ENCODE results near the gene SERPINA4. TPM values are rescaled to one million over a fixed set of nuclear protein-coding genes. Genes with fewer than 3 reads are reported as not detected.

The SERPINA4 gene, protein sequence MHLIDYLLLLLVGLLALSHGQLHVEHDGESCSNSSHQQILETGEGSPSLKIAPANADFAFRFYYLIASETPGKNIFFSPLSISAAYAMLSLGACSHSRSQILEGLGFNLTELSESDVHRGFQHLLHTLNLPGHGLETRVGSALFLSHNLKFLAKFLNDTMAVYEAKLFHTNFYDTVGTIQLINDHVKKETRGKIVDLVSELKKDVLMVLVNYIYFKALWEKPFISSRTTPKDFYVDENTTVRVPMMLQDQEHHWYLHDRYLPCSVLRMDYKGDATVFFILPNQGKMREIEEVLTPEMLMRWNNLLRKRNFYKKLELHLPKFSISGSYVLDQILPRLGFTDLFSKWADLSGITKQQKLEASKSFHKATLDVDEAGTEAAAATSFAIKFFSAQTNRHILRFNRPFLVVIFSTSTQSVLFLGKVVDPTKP
- total RNA-seq (2016; rRNA removed; fragmentation: Illumina TruSeq; extraction: Trizol), result 17.2 and 39.1 TPM in 2 replicates
- total RNA-seq (2016; cell fraction: cytosol; rRNA removed; fragmentation: Illumina TruSeq; extraction: Trizol; ENCODE audit: low read depth), result 5.1 and 5.2 TPM in 2 replicates
- total RNA-seq (2016; cell fraction: insoluble cytoplasmic fraction; rRNA removed; fragmentation: Illumina TruSeq; extraction: Trizol), result 18.0 and 38.7 TPM in 2 replicates
- 9.0 and 10.8 TPM in 2 replicates for total RNA-seq (2016; cell fraction: membrane; rRNA removed; fragmentation: Illumina TruSeq; extraction: Trizol)
- 31.1 and 34.0 TPM in 2 replicates for total RNA-seq (2016; cell fraction: nucleus; rRNA removed; fragmentation: Illumina TruSeq; extraction: Trizol)
- 57.8 and 82.7 TPM in 2 replicates for polyA plus RNA-seq (2011; rRNA removed)
- 51.9 and 68.1 TPM in 2 replicates for polyA plus RNA-seq (2011; cell fraction: cytosol; rRNA removed)
- 26.7 and 38.8 TPM in 2 replicates for polyA plus RNA-seq (2011; cell fraction: nucleus; rRNA removed)
- 39.8 and 51.8 TPM in 2 replicates for polyA plus RNA-seq (2012)
- polyA plus RNA-seq (2016; cell fraction: cytosol; fragmentation: Illumina TruSeq; extraction: Trizol; ENCODE audit: low read depth), result 4.5 and 5.5 TPM in 2 replicates
- 17.2 and 17.4 TPM in 2 replicates for polyA plus RNA-seq (2016; cell fraction: insoluble cytoplasmic fraction; fragmentation: Illumina TruSeq; extraction: Trizol; ENCODE audit: low read depth)
- polyA plus RNA-seq (2016; cell fraction: membrane; fragmentation: Illumina TruSeq; extraction: Trizol; ENCODE audit: low read depth), result 7.7 and 8.0 TPM in 2 replicates
- 48.5 and 50.8 TPM in 2 replicates for polyA plus RNA-seq (2016; cell fraction: nucleus; fragmentation: Illumina TruSeq; extraction: Trizol; ENCODE audit: insufficient read depth, low read depth)
- 48.7 TPM in 1 of 2 replicates, not detected in the other for polyA minus RNA-seq (2011; rRNA and poly(A)+ RNA removed; ENCODE audit: low replicate concordance)
- 12.7 and 23.3 TPM in 2 replicates for polyA minus RNA-seq (2011; cell fraction: cytosol; rRNA and poly(A)+ RNA removed)
- 13.5 and 19.5 TPM in 2 replicates for polyA minus RNA-seq (2011; cell fraction: nucleus; rRNA and poly(A)+ RNA removed)
- percentile 80 among the genes with signal in this experiment for Bru-seq, nascent RNA
- BruChase-seq, experiment 1, labeled RNA remaining after a 6-hour chase, result percentile 86 among the genes with signal in this experiment
- BruChase-seq, experiment 2, labeled RNA remaining after a 2-hour chase, result percentile 76 among the genes with signal in this experiment
- long read RNA-seq, experiment 1, transcript SERPINA4-202 (5 exons, 1,987 nt), result minor isoform, 7 of 86 reads
- long read RNA-seq, experiment 1, transcript SERPINA4-203 (5 exons, 2,012 nt), result major isoform, 55 of 86 reads
- long read RNA-seq, experiment 1, transcript SERPINA4-201 (5 exons, 1,784 nt), result minor isoform, 10 of 86 reads
- long read RNA-seq, experiment 1, partial matches to known transcripts, result 12 of 86 reads
- long read RNA-seq, experiment 1, other reads (novel, unspliced or antisense), result 2 of 86 reads
- long read RNA-seq, experiment 2, transcript SERPINA4-202 (5 exons, 1,987 nt), result minor isoform, 5 of 118 reads
- long read RNA-seq, experiment 2, transcript SERPINA4-203 (5 exons, 2,012 nt), result major isoform, 71 of 118 reads
- long read RNA-seq, experiment 2, transcript SERPINA4-201 (5 exons, 1,784 nt), result minor isoform, 7 of 118 reads
- long read RNA-seq, experiment 2, partial matches to known transcripts, result 32 of 118 reads
- long read RNA-seq, experiment 2, other reads (novel, unspliced or antisense), result 3 of 118 reads

DNA sequence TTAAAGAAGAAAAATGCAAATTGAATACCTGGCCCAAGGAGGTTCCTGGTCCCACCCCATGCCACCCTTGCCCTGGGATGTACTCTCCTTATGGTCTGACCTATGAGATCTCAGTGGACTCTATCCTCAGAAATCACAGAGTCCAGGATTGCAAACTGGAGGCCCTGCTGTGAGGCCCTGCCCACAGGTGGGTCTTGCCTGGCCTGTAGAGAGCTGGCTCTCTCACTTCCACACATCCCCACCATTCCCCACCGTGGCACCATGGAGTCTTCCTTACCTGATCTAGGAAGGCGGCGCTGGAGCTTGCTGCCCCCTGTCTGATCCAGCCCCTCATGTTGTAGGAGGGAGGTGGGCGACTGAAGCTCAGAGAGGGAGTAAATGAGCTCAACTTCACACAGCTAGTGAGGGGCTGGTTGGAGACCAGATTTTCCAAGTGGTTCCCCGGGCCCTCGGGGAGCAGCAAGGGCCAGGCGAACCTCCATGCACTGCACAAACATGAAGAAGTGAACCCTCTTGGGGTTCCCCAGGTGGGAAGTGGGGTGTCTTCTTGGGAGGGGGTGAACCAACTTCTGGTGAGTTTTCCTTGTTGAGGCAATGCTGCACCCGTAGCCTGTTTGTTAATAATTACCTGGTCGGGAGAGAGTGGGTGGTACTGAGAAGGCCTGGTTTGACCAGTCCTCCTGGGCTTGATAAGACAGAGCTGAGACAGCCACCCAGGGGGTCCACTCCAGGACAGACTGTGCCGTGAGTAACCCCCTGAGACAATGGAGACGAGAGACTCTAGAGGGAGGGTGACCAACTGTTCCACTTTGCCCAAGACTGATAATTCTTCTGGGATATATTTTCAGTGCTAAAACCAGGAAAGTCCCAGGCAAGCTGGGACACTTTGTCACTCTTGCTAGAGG lies at the start of gene SERPINA4:
TSS of gene SERPINA4 (plus strand) at position 692 of the 905 bp plus-strand sequence. CDS start 2,041 bp downstream, outside the sequence.
- DNase-seq (ENCODE audit: low spot score) (peak; percentile 50), ATAC-seq (peak; percentile 88), FAIRE-seq (peak; percentile 64)
- intact Hi-C loops (cut with micrococcal nuclease; ENCODE audit: unreplicated experiment) (loop anchor here (5.0 kb wide), 1 partner anchor 36 kb away; no protein-coding TSS in a partner anchor), in situ Hi-C loops (cut with HindIII; ENCODE audit: extremely low pct_ligation_motif_present, low pct_unique_long_range_greater_than_20kb) (no loop called here)
- ChIA-PET POLR2A (interaction anchor here (0.7 to 4.6 kb wide), 16 partner anchors 10 to 55 kb away, joined by 3 to 51 read pairs (median 4); partner anchors contain the start of genes SERPINA3 and SERPINA5), CTCF (ENCODE audit: low intra/inter-chr PET ratio, low total read pairs) (no interaction called here)
- no TSS peak for BruUV-seq (replicated peaks)
- Histone ChIP-seq H4K20me1 (ENCODE audit: insufficient read depth, low read length) (no peaks in the 10 kb centered on the region), H3K9me3 (ENCODE audit: low read length) (peaks cover 9% of the 10 kb centered on the region; the same call in 1 of the 2 replicates), H3K27me3 (ENCODE audit: control insufficient read depth in 1 of 2, insufficient read depth in 2 of 2, low read length in 2 of 2) (no peaks in the 10 kb centered on the region), H3K4me1 (ENCODE audit: insufficient read depth, low read length) (peaks cover 70% of the 10 kb centered on the region), H3K4me2 (ENCODE audit: low read depth, low read length) (peak within 1 kb of the TSS; percentile 79), H3K9ac (ENCODE audit: insufficient read depth, low read depth, low read length) (peak within 1 kb of the TSS; percentile 70), H2AFZ (ENCODE audit: low read length) (peak within 1 kb of the TSS; percentile 43), H3K36me3 (replicated peaks in 1 of 2; ENCODE audit: control insufficient read depth in 1 of 2, insufficient read depth in 2 of 2, low read length in 2 of 2) (no peaks in the 10 kb centered on the region), H3K4me3 (replicated peaks in 1 of 3; ENCODE audit: insufficient read depth in 1 of 3, low read depth in 2 of 3, low read length in 3 of 3) (peak within 1 kb of the TSS; percentile 52 to 63 (median 57)), H3K27ac (ENCODE audit: extremely low read length, insufficient read depth, low read length) (peak within 1 kb of the TSS; percentile 53), H3K79me2 (ENCODE audit: insufficient read depth, low read length) (peaks cover 3% of the 10 kb centered on the region)
- 17% methylated on average over 11 of the region's 11 CpGs for WGBS (ENCODE audit: low lambda C conversion rate)
- TF ChIP-seq ZNF564 (CRISPR knock-in tag; IDR thresholded peaks at IDR 0.05) (0 out of 2 replicates have a peak, but pooled peaks have one; percentile 30), KDM6A (CRISPR knock-in tag; IDR thresholded peaks at IDR 0.05; ENCODE audit: low read depth) (no peak), SMARCC2 (IDR thresholded peaks at IDR 0.05) (no peak), ZKSCAN1 (IDR thresholded peaks at IDR 0.05; ENCODE audit: low read length) (no peak), PCBP1 (IDR thresholded peaks at IDR 0.05; ENCODE audit: borderline replicate concordance, low read depth, low read length) (no peak), ZNF563 (CRISPR knock-in tag; IDR thresholded peaks at IDR 0.05) (no peak)
- TF ChIP-seq, protein P1, sequence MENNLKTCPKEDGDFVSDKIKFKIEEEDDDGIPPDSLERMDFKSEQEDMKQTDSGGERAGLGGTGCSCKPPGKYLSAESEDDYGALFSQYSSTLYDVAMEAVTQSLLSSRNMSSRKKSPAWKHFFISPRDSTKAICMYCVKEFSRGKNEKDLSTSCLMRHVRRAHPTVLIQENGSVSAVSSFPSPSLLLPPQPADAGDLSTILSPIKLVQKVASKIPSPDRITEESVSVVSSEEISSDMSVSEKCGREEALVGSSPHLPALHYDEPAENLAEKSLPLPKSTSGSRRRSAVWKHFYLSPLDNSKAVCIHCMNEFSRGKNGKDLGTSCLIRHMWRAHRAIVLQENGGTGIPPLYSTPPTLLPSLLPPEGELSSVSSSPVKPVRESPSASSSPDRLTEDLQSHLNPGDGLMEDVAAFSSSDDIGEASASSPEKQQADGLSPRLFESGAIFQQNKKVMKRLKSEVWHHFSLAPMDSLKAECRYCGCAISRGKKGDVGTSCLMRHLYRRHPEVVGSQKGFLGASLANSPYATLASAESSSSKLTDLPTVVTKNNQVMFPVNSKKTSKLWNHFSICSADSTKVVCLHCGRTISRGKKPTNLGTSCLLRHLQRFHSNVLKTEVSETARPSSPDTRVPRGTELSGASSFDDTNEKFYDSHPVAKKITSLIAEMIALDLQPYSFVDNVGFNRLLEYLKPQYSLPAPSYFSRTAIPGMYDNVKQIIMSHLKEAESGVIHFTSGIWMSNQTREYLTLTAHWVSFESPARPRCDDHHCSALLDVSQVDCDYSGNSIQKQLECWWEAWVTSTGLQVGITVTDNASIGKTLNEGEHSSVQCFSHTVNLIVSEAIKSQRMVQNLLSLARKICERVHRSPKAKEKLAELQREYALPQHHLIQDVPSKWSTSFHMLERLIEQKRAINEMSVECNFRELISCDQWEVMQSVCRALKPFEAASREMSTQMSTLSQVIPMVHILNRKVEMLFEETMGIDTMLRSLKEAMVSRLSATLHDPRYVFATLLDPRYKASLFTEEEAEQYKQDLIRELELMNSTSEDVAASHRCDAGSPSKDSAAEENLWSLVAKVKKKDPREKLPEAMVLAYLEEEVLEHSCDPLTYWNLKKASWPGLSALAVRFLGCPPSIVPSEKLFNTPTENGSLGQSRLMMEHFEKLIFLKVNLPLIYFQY (CRISPR knock-in tag; IDR thresholded peaks at IDR 0.05; ENCODE audit: borderline replicate concordance), result no peak

All from HepG2 (cell line).